Osteocyte (in vitro differentiated cells): Measurements from ENCODE around the gene PPP1R14B. TPM values are rescaled to one million over a fixed set of nuclear protein-coding genes. Genes with fewer than 3 reads are reported as not detected.

Source experiments
- DNase-seq: peaks from one replicate; pipeline ENCODE4 v3.0.0; 2021; ENCODE audit warnings: mixed read lengths; ENCODE audit not compliant: unreplicated experiment; ENCODE audit errors: extremely low spot score
- H3K27ac Mint-ChIP-seq: one replicate; pipeline ENCODE4 v1.8.0; 2021; ENCODE audit warnings: mild to moderate bottlenecking, mixed read lengths; ENCODE audit not compliant: unreplicated experiment
- H3K27me3 Mint-ChIP-seq: one replicate; pipeline ENCODE4 v1.8.0; 2021; ENCODE audit warnings: mixed read lengths; ENCODE audit not compliant: unreplicated experiment
- H3K36me3 Mint-ChIP-seq: one replicate; pipeline ENCODE4 v1.8.0; 2021; ENCODE audit warnings: mixed read lengths; ENCODE audit not compliant: unreplicated experiment
- H3K4me1 Mint-ChIP-seq: one replicate; pipeline ENCODE4 v1.8.0; 2021; ENCODE audit warnings: mixed read lengths; ENCODE audit not compliant: unreplicated experiment
- H3K4me3 Mint-ChIP-seq: one replicate; pipeline ENCODE4 v1.8.0; 2021; ENCODE audit warnings: mild to moderate bottlenecking, moderate library complexity, mixed read lengths; ENCODE audit not compliant: unreplicated experiment
- H3K9me3 Mint-ChIP-seq: one replicate; pipeline ENCODE4 v1.8.0; 2021; ENCODE audit warnings: mixed read lengths; ENCODE audit not compliant: unreplicated experiment
- CTCF ChIP-seq: fragments of 200-600 bp; sonication (generic); IDR thresholded peaks from 2 replicates; pipeline ENCODE4 v1.5.0; 2021; ENCODE audit warnings: antibody characterized with exemption, mild to moderate bottlenecking, moderate library complexity
- total RNA-seq: library from RNA; stranded (reverse); gene quantifications from 2 replicates; pipeline ENCODE4 v1.2.1, GENCODE V29; 2021

PPP1R14B gene
- total RNA-seq, 1 donor from 2014 or later, result 270 TPM

GRCh38 chr11:64240435-64241240, 6.1 kb downstream of the PPP1R14B start, which contains the start of gene FKBP2:
TSS of gene FKBP2 (plus strand) at chr11:64241095. CDS start at chr11:64242388, 1,293 bp downstream.
- peaks cover 12% of the 10 kb centered on the region for H3K36me3 Mint-ChIP-seq
- H3K27ac Mint-ChIP-seq, result peak within 1 kb of the TSS; percentile 96
- no peaks in the 10 kb centered on the region for H3K27me3 Mint-ChIP-seq
- no peaks in the 10 kb centered on the region for H3K9me3 Mint-ChIP-seq
- peak within 1 kb of the TSS; percentile 91 for H3K4me3 Mint-ChIP-seq
- no peak for TF ChIP-seq CTCF
- DNase-seq, result peak; percentile 100
- H3K4me1 Mint-ChIP-seq, result peaks cover 39% of the 10 kb centered on the region

- H3K4me3 Mint-ChIP-seq, result peak overlapping the region; percentile 91
- peak overlapping the region; percentile 96 for H3K27ac Mint-ChIP-seq
- H3K27me3 Mint-ChIP-seq, result no peaks in the 10 kb centered on the region
- no peak for TF ChIP-seq CTCF
- H3K9me3 Mint-ChIP-seq, result no peaks in the 10 kb centered on the region
- DNase-seq, result no peak
- peaks cover 14% of the 10 kb centered on the region for H3K36me3 Mint-ChIP-seq
- H3K4me1 Mint-ChIP-seq, result peaks cover 42% of the 10 kb centered on the region
Measured at GRCh38 chr11:64239662-64240434, 6.9 kb downstream of the PPP1R14B start.

GRCh38 chr11:64238999-64239398, 7.7 kb downstream of the PPP1R14B start:
- no peak for DNase-seq
- Mint-ChIP-seq H3K27ac (peak overlapping the region; percentile 68), H3K9me3 (no peaks in the 10 kb centered on the region), H3K4me3 (no peak overlapping the region), H3K4me1 (peaks cover 36% of the 10 kb centered on the region), H3K36me3 (peaks cover 11% of the 10 kb centered on the region), H3K27me3 (no peaks in the 10 kb centered on the region)
- TF ChIP-seq CTCF, result no peak

GRCh38 chr11:64238076-64238475, 8.7 kb downstream of the PPP1R14B start:
- H3K27ac Mint-ChIP-seq, result peak overlapping the region; percentile 13
- no peak for TF ChIP-seq CTCF
- no peaks in the 10 kb centered on the region for H3K27me3 Mint-ChIP-seq
- peaks cover 32% of the 10 kb centered on the region for H3K4me1 Mint-ChIP-seq
- no peak overlapping the region for H3K4me3 Mint-ChIP-seq
- H3K36me3 Mint-ChIP-seq, result peaks cover 4% of the 10 kb centered on the region
- DNase-seq, result no peak
- no peaks in the 10 kb centered on the region for H3K9me3 Mint-ChIP-seq

- peaks cover 2% of the 10 kb centered on the region for H3K36me3 Mint-ChIP-seq
- no peak overlapping the region for H3K4me3 Mint-ChIP-seq
Measured at GRCh38 chr11:64237484-64237951, 9.2 kb downstream of the PPP1R14B start.

More at GRCh38 chr11:64237484-64237951, 9.2 kb downstream of the PPP1R14B start:
- H3K27ac Mint-ChIP-seq, result no peak overlapping the region
- H3K27me3 Mint-ChIP-seq, result no peaks in the 10 kb centered on the region
- peaks cover 33% of the 10 kb centered on the region for H3K4me1 Mint-ChIP-seq
- no peak for DNase-seq
- no peak for TF ChIP-seq CTCF
- no peaks in the 10 kb centered on the region for H3K9me3 Mint-ChIP-seq
